NCI-H1048 (cell line): ENCODE results near the gene FHAD1.
"Not testable (repeated sequence)": the region's sequence is repeated elsewhere in the genome, so short reads cannot be mapped to it uniquely, and the experiment has no call there.

Source experiments
- DNase-seq: peaks from one replicate; lab custom pipeline; 2025; lab: John Stamatoyannopoulos, UW

Gene FHAD1

GRCh38 chr1:15276691-15277446 lies 29.8 kb downstream of the FHAD1 start:
- no peak for DNase-seq

- no peak for DNase-seq
Observed at GRCh38 chr1:15277447-15277838, 30.4 kb downstream of the FHAD1 start.

GRCh38 chr1:15277933-15278332 lies 30.9 kb downstream of the FHAD1 start:
- no peak for DNase-seq

- no peak for DNase-seq
Observed at GRCh38 chr1:15279576-15280230, 32.7 kb downstream of the FHAD1 start.

- DNase-seq, result no peak
Observed at GRCh38 chr1:15280416-15280815, 33.4 kb downstream of the FHAD1 start.

GRCh38 chr1:15282038-15282437 lies 35.0 kb downstream of the FHAD1 start:
- DNase-seq, result no peak

- no peak for DNase-seq
Observed at GRCh38 chr1:15282810-15283474, 35.9 kb downstream of the FHAD1 start.

- no peak for DNase-seq
Observed at GRCh38 chr1:15283526-15283925, 36.5 kb downstream of the FHAD1 start.

- no peak for DNase-seq
Observed at GRCh38 chr1:15286452-15286851, 39.4 kb downstream of the FHAD1 start.

GRCh38 chr1:15287035-15287979 lies 40.3 kb downstream of the FHAD1 start:
- no peak for DNase-seq

- DNase-seq, result no peak
Observed at GRCh38 chr1:15288173-15288926, 41.3 kb downstream of the FHAD1 start.

- DNase-seq, result no peak
Observed at GRCh38 chr1:15289251-15289651, 42.2 kb downstream of the FHAD1 start.

GRCh38 chr1:15290382-15290781 lies 43.4 kb downstream of the FHAD1 start:
- no peak for DNase-seq

GRCh38 chr1:15295696-15296095 lies 48.7 kb downstream of the FHAD1 start:
- no peak for DNase-seq

GRCh38 chr1:15296585-15297321 lies 49.7 kb downstream of the FHAD1 start:
- DNase-seq, result no peak

- DNase-seq, result not testable (repeated sequence)
Observed at GRCh38 chr1:15297975-15298374, 51.0 kb downstream of the FHAD1 start.

- no peak for DNase-seq
Observed at GRCh38 chr1:15299179-15299578, 52.2 kb downstream of the FHAD1 start.

- DNase-seq, result no peak
Observed at GRCh38 chr1:15299806-15300205, 52.8 kb downstream of the FHAD1 start.

GRCh38 chr1:15303935-15304334 lies 56.9 kb downstream of the FHAD1 start:
- DNase-seq, result no peak

GRCh38 chr1:15304708-15305467 lies 57.9 kb downstream of the FHAD1 start:
- DNase-seq, result peak; percentile 14
